Measurements from ENCODE around the gene GJD3.

Gene GJD3

DNA sequence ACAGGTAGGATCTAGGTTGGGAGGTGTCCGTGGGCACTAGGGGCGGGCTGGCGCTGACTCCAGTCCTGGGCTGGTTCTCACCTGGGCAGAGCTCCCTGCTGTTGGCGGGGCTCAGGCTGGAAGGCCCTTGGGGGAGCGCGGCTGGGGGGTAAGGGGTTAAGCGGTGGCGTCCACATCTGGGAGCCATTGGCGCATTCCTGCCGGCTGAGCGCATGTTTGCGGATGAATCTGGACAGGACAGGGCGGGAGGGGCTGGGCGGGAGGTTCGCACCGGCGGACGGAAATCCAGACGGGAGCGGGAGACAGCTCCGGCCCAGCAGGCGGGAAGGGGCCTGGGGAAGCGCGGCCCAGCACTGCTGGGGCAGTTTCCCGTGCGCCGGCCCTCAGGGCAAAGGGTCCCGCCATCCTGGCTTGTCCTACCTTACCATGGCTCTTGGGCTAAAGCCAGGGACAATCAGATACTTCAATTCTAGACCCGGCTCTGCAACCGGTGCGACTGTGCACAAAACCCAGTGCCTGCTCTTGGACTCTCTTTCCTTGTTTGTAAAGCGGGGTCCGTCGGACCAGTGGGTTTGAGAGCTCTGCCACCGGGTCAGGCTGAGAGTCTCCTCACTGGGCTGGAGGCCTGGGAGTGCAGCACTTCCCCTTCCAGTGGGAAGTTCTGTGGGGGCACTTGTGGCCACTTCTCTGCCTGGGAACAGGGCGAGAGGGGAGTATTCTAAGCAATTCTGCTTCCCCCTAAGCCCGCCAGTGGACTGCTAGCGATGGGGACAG lies 47.8 kb downstream of the GJD3 start:
- DNase-seq: no peak
- no peaks in the 10 kb centered on the region for H4K20me1 ChIP-seq (ENCODE audit: insufficient read depth, low read length)
- H3K4me2 ChIP-seq (ENCODE audit: low read depth, low read length): peak overlapping the region; percentile 95; the same call in 1 of the 2 replicates
- no peak for TF ChIP-seq EZH2 (optimal IDR thresholded peaks at IDR 0.05; ENCODE audit: low read depth, low read length)
- TF ChIP-seq EZH2phosphoT487 (IDR thresholded peaks at IDR 0.05; ENCODE audit: low read length): no peak
- TF ChIP-seq, protein P1, sequence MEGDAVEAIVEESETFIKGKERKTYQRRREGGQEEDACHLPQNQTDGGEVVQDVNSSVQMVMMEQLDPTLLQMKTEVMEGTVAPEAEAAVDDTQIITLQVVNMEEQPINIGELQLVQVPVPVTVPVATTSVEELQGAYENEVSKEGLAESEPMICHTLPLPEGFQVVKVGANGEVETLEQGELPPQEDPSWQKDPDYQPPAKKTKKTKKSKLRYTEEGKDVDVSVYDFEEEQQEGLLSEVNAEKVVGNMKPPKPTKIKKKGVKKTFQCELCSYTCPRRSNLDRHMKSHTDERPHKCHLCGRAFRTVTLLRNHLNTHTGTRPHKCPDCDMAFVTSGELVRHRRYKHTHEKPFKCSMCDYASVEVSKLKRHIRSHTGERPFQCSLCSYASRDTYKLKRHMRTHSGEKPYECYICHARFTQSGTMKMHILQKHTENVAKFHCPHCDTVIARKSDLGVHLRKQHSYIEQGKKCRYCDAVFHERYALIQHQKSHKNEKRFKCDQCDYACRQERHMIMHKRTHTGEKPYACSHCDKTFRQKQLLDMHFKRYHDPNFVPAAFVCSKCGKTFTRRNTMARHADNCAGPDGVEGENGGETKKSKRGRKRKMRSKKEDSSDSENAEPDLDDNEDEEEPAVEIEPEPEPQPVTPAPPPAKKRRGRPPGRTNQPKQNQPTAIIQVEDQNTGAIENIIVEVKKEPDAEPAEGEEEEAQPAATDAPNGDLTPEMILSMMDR (IDR thresholded peaks at IDR 0.05; ENCODE audit: low read length): no peak
- H3K79me2 ChIP-seq (ENCODE audit: low read length): peaks cover 49% of the 10 kb centered on the region
- no peaks in the 10 kb centered on the region for H3K36me3 ChIP-seq (replicated peaks; ENCODE audit: insufficient read depth, low read length)
- no peak overlapping the region for H2AFZ ChIP-seq (ENCODE audit: low read length)
- 0 out of 2 replicates have a peak overlapping the region, but pooled peaks have one; percentile 7 for H3K4me3 ChIP-seq (ENCODE audit: low read length)
- H3K9me3 ChIP-seq (replicated peaks; ENCODE audit: insufficient read depth, low read length): no peaks in the 10 kb centered on the region
- H3K9ac ChIP-seq (ENCODE audit: low read length): no peak overlapping the region; the same call in 1 of the 2 replicates
- H3K27me3 ChIP-seq (replicated peaks; ENCODE audit: insufficient read depth, low read length): no peaks in the 10 kb centered on the region
- H3K4me1 ChIP-seq (ENCODE audit: low read length): peaks cover 53% of the 10 kb centered on the region
- peaks cover 55% of the 10 kb centered on the region for H3F3A ChIP-seq (ENCODE audit: insufficient read depth, low read length)
- H3K27ac ChIP-seq (ENCODE audit: low read length): peak overlapping the region; percentile 11; the same call in 1 of the 2 replicates
- no peaks in the 10 kb centered on the region for H3K9me2 ChIP-seq (replicated peaks; ENCODE audit: insufficient read depth, low read length)

DNA sequence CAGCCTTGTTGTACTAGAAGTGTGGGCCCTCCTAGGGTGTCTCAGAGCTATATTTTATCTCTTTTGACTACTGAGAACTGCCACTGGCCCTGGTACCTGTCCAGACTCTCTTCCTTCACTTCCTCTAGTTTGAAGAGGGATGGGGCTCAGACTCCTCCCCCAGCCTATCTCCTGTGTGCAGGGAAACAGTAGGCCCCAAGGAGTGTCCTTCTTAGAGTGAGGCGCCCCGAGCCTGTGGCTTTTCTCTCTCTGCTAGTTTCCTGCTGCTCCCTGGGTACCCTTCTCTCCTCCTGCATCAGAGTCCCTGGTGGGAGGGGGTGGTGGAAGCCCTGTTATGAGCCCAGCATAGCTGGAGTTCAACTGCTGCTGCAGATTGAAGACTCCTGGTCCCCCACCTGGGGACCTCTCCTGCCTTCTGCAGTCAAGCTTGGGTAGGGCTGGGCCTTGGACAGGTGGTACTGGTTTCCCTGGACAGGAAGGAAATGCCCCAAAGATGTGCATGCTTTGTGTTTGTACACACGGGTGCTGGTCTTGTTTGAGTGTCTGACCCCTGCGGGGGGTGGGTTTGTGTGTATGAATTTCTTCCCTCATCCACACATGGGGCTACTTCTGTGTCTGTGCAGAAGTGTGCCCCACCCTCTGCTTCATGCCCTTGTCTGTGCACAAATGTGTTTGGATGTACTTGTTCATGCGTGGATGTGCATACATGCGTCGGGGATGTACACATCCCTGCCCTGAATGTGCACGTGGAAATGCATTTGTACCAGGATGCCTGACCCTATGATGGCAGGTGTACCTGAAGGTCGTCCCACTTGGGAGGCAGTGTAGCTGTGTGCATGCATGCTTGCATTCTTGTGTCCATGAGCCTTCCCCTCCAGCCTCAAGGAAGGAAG lies 48.6 kb downstream of the GJD3 start:
- no peak overlapping the region for H2AFZ ChIP-seq (ENCODE audit: low read length)
- no peaks in the 10 kb centered on the region for H3K36me3 ChIP-seq (replicated peaks; ENCODE audit: insufficient read depth, low read length)
- peaks cover 61% of the 10 kb centered on the region for H3K4me1 ChIP-seq (ENCODE audit: low read length)
- DNase-seq: peak; percentile 27
- H3K9me3 ChIP-seq (replicated peaks; ENCODE audit: insufficient read depth, low read length): no peaks in the 10 kb centered on the region
- TF ChIP-seq EZH2 (optimal IDR thresholded peaks at IDR 0.05; ENCODE audit: low read depth, low read length) (no peak), EZH2phosphoT487 (IDR thresholded peaks at IDR 0.05; ENCODE audit: low read length) (no peak)
- TF ChIP-seq, protein P1 (IDR thresholded peaks at IDR 0.05; ENCODE audit: low read length): no peak
- peak overlapping the region; percentile 59; the same call in 1 of the 2 replicates for H3K27ac ChIP-seq (ENCODE audit: low read length)
- no peaks in the 10 kb centered on the region for H3K9me2 ChIP-seq (replicated peaks; ENCODE audit: insufficient read depth, low read length)
- peaks cover 41% of the 10 kb centered on the region for H3K79me2 ChIP-seq (ENCODE audit: low read length)
- H3K4me3 ChIP-seq (ENCODE audit: low read length): no peak overlapping the region
- no peak overlapping the region for H3K9ac ChIP-seq (ENCODE audit: low read length)
- H3K27me3 ChIP-seq (replicated peaks; ENCODE audit: insufficient read depth, low read length): no peaks in the 10 kb centered on the region
- peaks cover 55% of the 10 kb centered on the region for H3F3A ChIP-seq (ENCODE audit: insufficient read depth, low read length)
- H4K20me1 ChIP-seq (ENCODE audit: insufficient read depth, low read length): no peaks in the 10 kb centered on the region
- H3K4me2 ChIP-seq (ENCODE audit: low read depth, low read length): peak overlapping the region; percentile 30; the same call in 1 of the 2 replicates

DNA sequence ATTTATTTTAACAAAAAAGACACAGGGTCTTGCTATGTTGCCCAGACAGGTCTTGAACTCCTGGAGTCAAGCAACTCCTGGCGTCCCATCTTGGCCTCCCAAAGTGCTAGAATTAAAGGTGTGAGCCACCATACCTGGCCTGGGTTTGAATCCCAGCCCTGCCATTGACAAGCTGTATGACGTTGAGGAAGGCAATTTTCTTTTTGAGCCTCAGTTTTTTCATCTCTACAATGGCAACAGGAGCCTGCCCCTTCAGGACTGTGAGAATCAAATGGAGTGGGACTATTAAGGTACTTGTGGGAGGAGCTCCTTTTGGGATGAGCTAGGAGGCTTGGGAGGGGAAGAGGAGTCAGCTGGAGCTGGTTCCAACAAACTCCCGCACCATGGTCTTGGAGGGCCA lies 49.3 kb downstream of the GJD3 start:
- Histone ChIP-seq H3K4me1 (ENCODE audit: low read length) (peaks cover 69% of the 10 kb centered on the region), H4K20me1 (ENCODE audit: insufficient read depth, low read length) (no peaks in the 10 kb centered on the region), H3K36me3 (replicated peaks; ENCODE audit: insufficient read depth, low read length) (no peaks in the 10 kb centered on the region), H3K4me3 (ENCODE audit: low read length) (no peak overlapping the region), H2AFZ (ENCODE audit: low read length) (no peak overlapping the region), H3K79me2 (ENCODE audit: low read length) (peaks cover 34% of the 10 kb centered on the region), H3K4me2 (ENCODE audit: low read depth, low read length) (peak overlapping the region; percentile 30; the same call in 1 of the 2 replicates), H3K9me3 (replicated peaks; ENCODE audit: insufficient read depth, low read length) (no peaks in the 10 kb centered on the region), H3K27me3 (replicated peaks; ENCODE audit: insufficient read depth, low read length) (no peaks in the 10 kb centered on the region), H3K27ac (ENCODE audit: low read length) (peak overlapping the region; percentile 59; the same call in 1 of the 2 replicates), H3K9me2 (replicated peaks; ENCODE audit: insufficient read depth, low read length) (no peaks in the 10 kb centered on the region), H3F3A (ENCODE audit: insufficient read depth, low read length) (peaks cover 52% of the 10 kb centered on the region), H3K9ac (ENCODE audit: low read length) (no peak overlapping the region)
- TF ChIP-seq EZH2 (optimal IDR thresholded peaks at IDR 0.05; ENCODE audit: low read depth, low read length) (no peak), EZH2phosphoT487 (IDR thresholded peaks at IDR 0.05; ENCODE audit: low read length) (no peak)
- TF ChIP-seq, protein P1 (IDR thresholded peaks at IDR 0.05; ENCODE audit: low read length): no peak
- DNase-seq: no peak

Measured in MM.1S (cell line).